Endothelial cell of umbilical vein (primary cell): Measurements from ENCODE around the gene SPIRE1.

Experiments used
- EZH2 ChIP-seq: IDR thresholded peaks from 2 replicates; pipeline ENCODE4 v1.6.1; 2012; ENCODE audit warnings: borderline replicate concordance, low read depth, mild to moderate bottlenecking, moderate library complexity, low read length, inconsistent platforms; ENCODE audit not compliant: severe bottlenecking
- MYC ChIP-seq: IDR thresholded peaks from one replicate; pipeline ENCODE4 v1.6.1; 2011; ENCODE audit warnings: mild to moderate bottlenecking, low read depth, low read length
- POLR2A ChIP-seq: IDR thresholded peaks from 2 replicates; pipeline ENCODE4 v1.6.1; 2012; ENCODE audit warnings: low read depth, mild to moderate bottlenecking, control low read depth, low read length
- TF ChIP-seq, protein P1 (sequence below), 2 donors: IDR thresholded peaks; 1 replicate in 1 of 2; 2 replicates in 1 of 2; pipeline ENCODE4 v1.5.1; 2011; ENCODE audit warnings: low read length in 2 of 2, mild to moderate bottlenecking in 2 of 2, moderate library complexity in 2 of 2, control low read depth in 1 of 2, inconsistent platforms in 1 of 2, low read depth in 1 of 2; ENCODE audit not compliant: insufficient read depth in 1 of 2; ENCODE audit errors: extremely low read depth in 1 of 2

DNA sequence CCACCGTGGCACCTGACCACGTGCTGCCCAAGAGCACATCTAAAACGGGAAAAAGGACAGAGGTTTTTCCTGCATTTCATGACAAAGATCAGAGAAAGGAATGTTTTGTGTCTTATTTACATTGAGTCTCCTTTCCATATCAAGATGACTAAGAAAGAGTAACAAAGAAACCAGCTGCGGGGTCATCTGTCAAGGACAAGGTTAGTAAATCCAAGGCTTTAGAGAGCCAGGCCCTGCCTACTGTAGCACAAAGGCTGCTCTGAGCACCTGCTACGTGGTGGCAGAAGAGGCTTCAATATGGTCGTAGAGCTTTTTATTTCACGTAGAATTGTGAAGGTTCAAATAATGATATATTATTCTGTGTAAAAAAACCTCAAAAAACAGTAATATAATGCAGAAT is 199.1 kb downstream of the SPIRE1 start:
- TF ChIP-seq, protein P1, sequence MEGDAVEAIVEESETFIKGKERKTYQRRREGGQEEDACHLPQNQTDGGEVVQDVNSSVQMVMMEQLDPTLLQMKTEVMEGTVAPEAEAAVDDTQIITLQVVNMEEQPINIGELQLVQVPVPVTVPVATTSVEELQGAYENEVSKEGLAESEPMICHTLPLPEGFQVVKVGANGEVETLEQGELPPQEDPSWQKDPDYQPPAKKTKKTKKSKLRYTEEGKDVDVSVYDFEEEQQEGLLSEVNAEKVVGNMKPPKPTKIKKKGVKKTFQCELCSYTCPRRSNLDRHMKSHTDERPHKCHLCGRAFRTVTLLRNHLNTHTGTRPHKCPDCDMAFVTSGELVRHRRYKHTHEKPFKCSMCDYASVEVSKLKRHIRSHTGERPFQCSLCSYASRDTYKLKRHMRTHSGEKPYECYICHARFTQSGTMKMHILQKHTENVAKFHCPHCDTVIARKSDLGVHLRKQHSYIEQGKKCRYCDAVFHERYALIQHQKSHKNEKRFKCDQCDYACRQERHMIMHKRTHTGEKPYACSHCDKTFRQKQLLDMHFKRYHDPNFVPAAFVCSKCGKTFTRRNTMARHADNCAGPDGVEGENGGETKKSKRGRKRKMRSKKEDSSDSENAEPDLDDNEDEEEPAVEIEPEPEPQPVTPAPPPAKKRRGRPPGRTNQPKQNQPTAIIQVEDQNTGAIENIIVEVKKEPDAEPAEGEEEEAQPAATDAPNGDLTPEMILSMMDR (IDR thresholded peaks at IDR 0.05; ENCODE audit: extremely low read depth in 1 of 2, insufficient read depth in 1 of 2, low read depth in 1 of 2, low read length in 2 of 2) = no peak
- TF ChIP-seq POLR2A (no peak), MYC (no peak), EZH2 (no peak)
